NT2/D1 (cell line): ENCODE measurements around the gene TAX1BP3.

Experiments
- DNase-seq: peaks from one replicate; pipeline ENCODE4 v3.0.0-alpha.2; 2011; ENCODE audit warnings: low read depth, low spot score
- H3K27me3 ChIP-seq: 2 replicates; pipeline ENCODE4 v1.6.0; 2011; ENCODE audit warnings: mild to moderate bottlenecking; ENCODE audit not compliant: insufficient read length, insufficient read depth
- H3K36me3 ChIP-seq: 2 replicates; pipeline ENCODE4 v1.6.1; 2011; ENCODE audit warnings: mild to moderate bottlenecking, low read length, mixed read lengths; ENCODE audit not compliant: insufficient read depth, insufficient read length
- H3K4me1 ChIP-seq: 2 replicates; pipeline ENCODE4 v1.5.1; 2011; ENCODE audit not compliant: insufficient read depth, insufficient read length
- H3K4me3 ChIP-seq: 2 replicates; pipeline ENCODE4 v1.5.1; 2011; ENCODE audit warnings: low read depth; ENCODE audit not compliant: insufficient read length
- H3K9ac ChIP-seq: 2 replicates; pipeline ENCODE4 v1.6.0; 2011; ENCODE audit warnings: low read depth; ENCODE audit not compliant: insufficient read length
- H3K9me3 ChIP-seq: 2 replicates; pipeline ENCODE4 v1.5.1; 2011; ENCODE audit warnings: mild to moderate bottlenecking, low read length; ENCODE audit not compliant: insufficient read depth
- SUZ12 ChIP-seq: IDR thresholded peaks from 2 replicates; pipeline ENCODE4 v1.6.1; 2011; ENCODE audit not compliant: insufficient read length, insufficient read depth; ENCODE audit errors: extremely low read depth
- YY1 ChIP-seq: IDR thresholded peaks from 2 replicates; pipeline ENCODE4 v1.6.1; 2011; ENCODE audit not compliant: insufficient read length, insufficient read depth
- ZNF274 ChIP-seq: IDR thresholded peaks from 2 replicates; pipeline ENCODE4 v1.6.1; 2011; ENCODE audit warnings: mild to moderate bottlenecking, low read depth, low read length

The TAX1BP3 gene

GRCh38 chr17:3663102-3664011 lies 5.0 kb downstream of the TAX1BP3 start:
- no peak overlapping the region for H3K9ac ChIP-seq
- peaks cover 13% of the 10 kb centered on the region for H3K4me1 ChIP-seq
- H3K27me3 ChIP-seq: no peaks in the 10 kb centered on the region
- no peak for DNase-seq
- H3K36me3 ChIP-seq: peaks cover 68% of the 10 kb centered on the region
- no peak overlapping the region for H3K4me3 ChIP-seq
- no peaks in the 10 kb centered on the region for H3K9me3 ChIP-seq
- TF ChIP-seq YY1 (no peak), SUZ12 (no peak), ZNF274 (no peak)

GRCh38 chr17:3660311-3660891 lies 8.0 kb downstream of the TAX1BP3 start:
- no peaks in the 10 kb centered on the region for H3K9me3 ChIP-seq
- no peak overlapping the region for H3K4me3 ChIP-seq
- H3K36me3 ChIP-seq: peaks cover 62% of the 10 kb centered on the region
- peaks cover 11% of the 10 kb centered on the region for H3K4me1 ChIP-seq
- H3K9ac ChIP-seq: no peak overlapping the region
- no peak for TF ChIP-seq YY1
- no peak for TF ChIP-seq SUZ12
- TF ChIP-seq ZNF274: no peak
- DNase-seq: no peak
- no peaks in the 10 kb centered on the region for H3K27me3 ChIP-seq

GRCh38 chr17:3659541-3660111 lies 8.8 kb downstream of the TAX1BP3 start:
- H3K9ac ChIP-seq: no peak overlapping the region
- DNase-seq: no peak
- peaks cover 11% of the 10 kb centered on the region for H3K4me1 ChIP-seq
- TF ChIP-seq SUZ12: no peak
- no peak for TF ChIP-seq ZNF274
- no peak for TF ChIP-seq YY1
- peaks cover 60% of the 10 kb centered on the region for H3K36me3 ChIP-seq
- H3K9me3 ChIP-seq: no peaks in the 10 kb centered on the region
- no peaks in the 10 kb centered on the region for H3K27me3 ChIP-seq
- no peak overlapping the region for H3K4me3 ChIP-seq

- Histone ChIP-seq H3K36me3 (peaks cover 53% of the 10 kb centered on the region), H3K4me3 (no peak overlapping the region), H3K4me1 (peaks cover 11% of the 10 kb centered on the region), H3K9ac (no peak overlapping the region), H3K27me3 (no peaks in the 10 kb centered on the region), H3K9me3 (no peaks in the 10 kb centered on the region)
- TF ChIP-seq YY1 (no peak), ZNF274 (no peak), SUZ12 (no peak)
- no peak for DNase-seq
These were observed 9.5 kb downstream of the TAX1BP3 start for GRCh38 chr17:3658784-3659449.

GRCh38 chr17:3657874-3658783 lies 10.2 kb downstream of the TAX1BP3 start:
- no peak overlapping the region for H3K4me3 ChIP-seq
- no peaks in the 10 kb centered on the region for H3K27me3 ChIP-seq
- H3K9me3 ChIP-seq: no peaks in the 10 kb centered on the region
- TF ChIP-seq SUZ12: no peak
- no peak for TF ChIP-seq ZNF274
- no peak for TF ChIP-seq YY1
- no peak overlapping the region for H3K9ac ChIP-seq
- peaks cover 11% of the 10 kb centered on the region for H3K4me1 ChIP-seq
- DNase-seq: no peak
- peaks cover 45% of the 10 kb centered on the region for H3K36me3 ChIP-seq

GRCh38 chr17:3657588-3657869 lies 10.8 kb downstream of the TAX1BP3 start:
- H3K9ac ChIP-seq: no peak overlapping the region
- TF ChIP-seq ZNF274: no peak
- no peak for TF ChIP-seq SUZ12
- TF ChIP-seq YY1: no peak
- no peak for DNase-seq
- no peak overlapping the region for H3K4me3 ChIP-seq
- peaks cover 45% of the 10 kb centered on the region for H3K36me3 ChIP-seq
- no peaks in the 10 kb centered on the region for H3K9me3 ChIP-seq
- no peaks in the 10 kb centered on the region for H3K27me3 ChIP-seq
- peaks cover 11% of the 10 kb centered on the region for H3K4me1 ChIP-seq
